Upper lobe of left lung (tissue), 6 donors: ENCODE data around the gene PRCP. TPM values are rescaled to one million over a fixed set of nuclear protein-coding genes. Genes with fewer than 3 reads are reported as not detected.
"Not testable (repeated sequence)": the region's sequence is repeated elsewhere in the genome, so short reads cannot be mapped to it uniquely, and the experiment has no call there.

Experiments
- ATAC-seq, 2 donors: fragments of 200-7000 bp; cut with Tn5 transposase; one replicate each; pipeline ENCODE4 v1.9.1; 2022; ENCODE audit warnings: mild to moderate bottlenecking in 2 of 2, moderate library complexity in 2 of 2; ENCODE audit not compliant: low FRiP score in 2 of 2
- DNase-seq, 2 donors: peaks; one replicate each; pipeline ENCODE4 v3.0.0-alpha.2; 2019 to 2020
- H3K27ac ChIP-seq, 4 donors: fragments of 200-600 bp; sonication (generic); one replicate each; pipeline ENCODE4 v1.5.1; 2016 to 2019
- H3K27me3 ChIP-seq, 4 donors: fragments of 200-600 bp; sonication (generic); one replicate each; pipeline ENCODE4 v1.5.1; 2017 to 2019
- H3K36me3 ChIP-seq, 4 donors: fragments of 200-600 bp; sonication (generic); one replicate each; pipeline ENCODE4 v1.5.1; 2016 to 2019
- H3K4me1 ChIP-seq, 4 donors: fragments of 200-600 bp; sonication (generic); one replicate each; pipeline ENCODE4 v1.5.1; 2018 to 2019
- H3K4me3 ChIP-seq, 4 donors: fragments of 200-600 bp; sonication (generic); one replicate each; pipeline ENCODE4 v1.5.1; 2017 to 2019; ENCODE audit warnings: mild to moderate bottlenecking in 2 of 4, moderate library complexity in 1 of 4
- H3K9me3 ChIP-seq, 4 donors: fragments of 200-600 bp; sonication (generic); one replicate each; pipeline ENCODE4 v1.5.1; 2018 to 2019
- EP300 ChIP-seq, 4 donors: sonication (generic); formaldehyde crosslinking; IDR thresholded peaks; one replicate each; pipeline ENCODE4 v1.5.1; 2017; ENCODE audit warnings: antibody characterized with exemption in 4 of 4, control low read depth in 2 of 4
- POLR2A ChIP-seq, 4 donors: fragments of 450-650 bp; IDR thresholded peaks; one replicate each; pipeline ENCODE4 v1.5.1; 2016 to 2017; ENCODE audit warnings: antibody characterized with exemption in 4 of 4, mild to moderate bottlenecking in 2 of 4
- POLR2AphosphoS5 ChIP-seq, 2 donors: sonication (generic); formaldehyde crosslinking; IDR thresholded peaks; one replicate each; pipeline ENCODE4 v1.5.1; 2017; ENCODE audit warnings: antibody characterized with exemption in 2 of 2
- WGBS, 2 donors: methylation state at CpG; one replicate each; pipeline ENCODE4 v1.1.5; 2017 to 2018; 5-methylcytosine and 5-hydroxymethylcytosine counted together
- total RNA-seq, 6 donors: library from RNA; depleted of rRNA in 4 of 6; stranded (reverse); fragments of >200 nt in 4 of 6; gene quantifications; one replicate each; pipeline versions ENCODE4 v1.1.0 to v1.2.1, GENCODE V29; 2016 to 2021
- TF ChIP-seq, protein P1 (sequence below), 6 experiments: fragments of 450-650 bp in 4 of 6; fragments of 200-600 bp in 2 of 6; sonication (generic) in 2 of 6; IDR thresholded peaks; one replicate each; pipeline ENCODE4 v1.5.1; 2016 to 2019; ENCODE audit warnings: antibody characterized with exemption in 6 of 6
- donor health status: DM: no; HTN: no; CAD: no; lungs with moderate emphysema.
- donor health status: DM: no; HTN: yes; CAD: no; lungs with severe emphysema.

PRCP gene
- total RNA-seq, 6 donors from 2014 or later = 11.5 to 84.5 (median 39.1) TPM

DNA sequence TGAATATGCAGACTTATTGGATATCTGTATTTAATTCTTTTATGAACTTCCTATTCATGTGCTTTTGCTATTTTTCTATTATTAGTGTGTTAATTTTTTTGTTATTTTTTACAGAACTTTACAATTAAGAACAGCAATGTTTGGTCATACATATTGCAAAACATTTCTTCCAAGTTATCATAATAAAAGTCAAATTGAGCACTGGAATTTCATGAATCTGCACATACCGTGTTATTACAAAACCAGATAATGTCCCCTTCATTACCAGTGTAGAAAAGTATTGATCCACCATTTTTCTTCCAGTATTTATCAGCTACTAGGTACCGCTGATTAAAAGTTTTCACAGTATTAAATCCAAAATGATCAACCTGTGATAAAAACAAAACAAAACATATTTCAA is 40.5 kb downstream of the PRCP start:
- no peak for ATAC-seq
- H3K27me3 ChIP-seq = no peaks in the 10 kb centered on the region
- 84 to 94% methylated on average over 2 of the region's 2 CpGs for WGBS, 2 donors
- H3K9me3 ChIP-seq = no peaks in the 10 kb centered on the region
- DNase-seq = no peak
- H3K4me1 ChIP-seq = peaks cover 0 to 12% (median 6%) of the 10 kb centered on the region in 4 donors
- no peak overlapping the region for H3K4me3 ChIP-seq
- no peak overlapping the region for H3K27ac ChIP-seq
- H3K36me3 ChIP-seq = no peaks in the 10 kb centered on the region
- no peak for TF ChIP-seq EP300 (IDR thresholded peaks at IDR 0.05)
- TF ChIP-seq POLR2A (IDR thresholded peaks at IDR 0.05) = no peak
- no peak for TF ChIP-seq POLR2AphosphoS5 (IDR thresholded peaks at IDR 0.05)
- TF ChIP-seq, protein P1, sequence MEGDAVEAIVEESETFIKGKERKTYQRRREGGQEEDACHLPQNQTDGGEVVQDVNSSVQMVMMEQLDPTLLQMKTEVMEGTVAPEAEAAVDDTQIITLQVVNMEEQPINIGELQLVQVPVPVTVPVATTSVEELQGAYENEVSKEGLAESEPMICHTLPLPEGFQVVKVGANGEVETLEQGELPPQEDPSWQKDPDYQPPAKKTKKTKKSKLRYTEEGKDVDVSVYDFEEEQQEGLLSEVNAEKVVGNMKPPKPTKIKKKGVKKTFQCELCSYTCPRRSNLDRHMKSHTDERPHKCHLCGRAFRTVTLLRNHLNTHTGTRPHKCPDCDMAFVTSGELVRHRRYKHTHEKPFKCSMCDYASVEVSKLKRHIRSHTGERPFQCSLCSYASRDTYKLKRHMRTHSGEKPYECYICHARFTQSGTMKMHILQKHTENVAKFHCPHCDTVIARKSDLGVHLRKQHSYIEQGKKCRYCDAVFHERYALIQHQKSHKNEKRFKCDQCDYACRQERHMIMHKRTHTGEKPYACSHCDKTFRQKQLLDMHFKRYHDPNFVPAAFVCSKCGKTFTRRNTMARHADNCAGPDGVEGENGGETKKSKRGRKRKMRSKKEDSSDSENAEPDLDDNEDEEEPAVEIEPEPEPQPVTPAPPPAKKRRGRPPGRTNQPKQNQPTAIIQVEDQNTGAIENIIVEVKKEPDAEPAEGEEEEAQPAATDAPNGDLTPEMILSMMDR (IDR thresholded peaks at IDR 0.05) = no peak

DNA sequence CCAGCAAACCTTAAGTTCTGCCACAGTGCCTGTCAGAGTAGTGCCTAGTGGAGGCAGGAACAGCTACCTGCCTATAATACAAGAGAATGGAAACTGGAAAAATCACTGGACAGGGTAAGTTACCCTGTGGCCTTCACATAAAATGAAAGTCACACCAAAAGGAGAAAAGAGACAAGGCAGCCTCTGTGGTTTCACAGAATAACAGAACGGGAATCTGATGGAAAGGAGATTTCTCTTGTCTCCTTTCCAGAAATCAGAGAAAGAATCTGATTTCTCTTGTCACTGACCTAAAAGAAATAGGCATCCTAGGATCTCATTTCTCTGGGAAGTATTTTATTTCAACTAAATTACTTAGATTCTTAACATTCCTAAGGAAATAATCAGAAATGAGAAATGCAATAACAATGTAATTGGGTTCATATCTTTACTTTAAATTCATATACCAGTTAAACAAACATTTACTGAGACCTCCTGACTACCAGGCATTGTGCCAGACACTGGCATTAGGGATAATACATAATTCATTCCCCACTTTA is 41.6 kb downstream of the PRCP start:
- TF ChIP-seq EP300 (IDR thresholded peaks at IDR 0.05) (no peak), POLR2AphosphoS5 (IDR thresholded peaks at IDR 0.05) (no peak), POLR2A (IDR thresholded peaks at IDR 0.05) (no peak)
- TF ChIP-seq, protein P1 (IDR thresholded peaks at IDR 0.05) = no peak
- peaks cover 0 to 9% (median under 1%) of the 10 kb centered on the region in 4 donors for H3K4me1 ChIP-seq
- no peaks in the 10 kb centered on the region for H3K27me3 ChIP-seq
- H3K27ac ChIP-seq = peak overlapping the region in 1 of 4 donors; percentile 55
- no peaks in the 10 kb centered on the region for H3K36me3 ChIP-seq
- DNase-seq = no peak
- no peak overlapping the region for H3K4me3 ChIP-seq
- 56 to 60% methylated on average over 1 of the region's 1 CpG for WGBS, 2 donors
- no peak for ATAC-seq
- H3K9me3 ChIP-seq = no peaks in the 10 kb centered on the region

DNA sequence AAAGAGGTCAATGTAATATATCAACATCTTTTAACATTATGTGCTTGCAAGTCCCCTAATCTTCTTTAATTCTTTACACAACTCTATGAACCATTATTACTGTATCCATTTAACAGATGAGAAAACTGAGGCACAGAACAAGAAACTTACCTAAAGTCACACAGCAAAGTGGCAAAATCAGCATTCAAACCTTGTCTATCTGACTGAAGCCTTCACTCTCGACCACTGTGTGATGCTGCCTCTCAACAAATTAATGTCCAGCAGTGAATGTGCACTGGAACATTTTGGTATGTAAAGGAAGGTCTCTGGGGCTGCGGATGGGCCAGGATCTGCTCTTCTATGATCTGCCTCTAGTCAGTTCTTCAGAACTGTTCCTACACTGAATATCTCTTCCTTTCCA is 42.1 kb downstream of the PRCP start:
- WGBS, 2 donors = 79 to 90% methylated on average over 2 of the region's 2 CpGs
- no peak overlapping the region for H3K4me3 ChIP-seq
- no peak for DNase-seq

DNA sequence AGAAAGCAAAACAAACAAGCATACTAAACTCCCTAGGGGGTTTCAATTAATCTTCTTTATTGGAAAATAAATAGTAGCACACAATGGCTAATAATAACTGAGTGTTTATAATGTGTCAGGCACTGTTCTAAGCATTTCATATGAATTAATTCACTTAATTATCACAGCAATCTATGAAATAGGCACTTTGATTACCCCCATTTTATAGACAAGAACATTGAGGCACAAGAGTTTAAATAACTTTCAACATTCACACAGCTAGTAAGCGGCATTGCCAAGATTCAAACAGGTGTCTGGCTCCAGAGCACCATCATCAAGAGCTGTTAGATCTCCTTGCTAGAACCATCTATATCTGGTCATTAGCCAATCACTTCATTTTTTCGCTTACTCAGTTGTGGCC is 43.1 kb downstream of the PRCP start:
- TF ChIP-seq, protein P1 (IDR thresholded peaks at IDR 0.05) = no peak
- no peak for TF ChIP-seq POLR2AphosphoS5 (IDR thresholded peaks at IDR 0.05)
- TF ChIP-seq POLR2A (IDR thresholded peaks at IDR 0.05) = no peak
- no peak for TF ChIP-seq EP300 (IDR thresholded peaks at IDR 0.05)
- Histone ChIP-seq H3K27me3 (no peaks in the 10 kb centered on the region), H3K4me1 (peaks cover 0 to 9% (median 0%) of the 10 kb centered on the region in 4 donors), H3K9me3 (no peaks in the 10 kb centered on the region), H3K4me3 (no peak overlapping the region), H3K27ac (no peak overlapping the region), H3K36me3 (no peaks in the 10 kb centered on the region)
- no peak for DNase-seq
- no peak for ATAC-seq
- WGBS, 2 donors = 97 to 100% methylated on average over 2 of the region's 2 CpGs

More for the DNA sequence above, 42.1 kb downstream of the PRCP start:
- no peak for TF ChIP-seq POLR2AphosphoS5 (IDR thresholded peaks at IDR 0.05)
- TF ChIP-seq, protein P1 (IDR thresholded peaks at IDR 0.05) = no peak
- no peak for TF ChIP-seq POLR2A (IDR thresholded peaks at IDR 0.05)
- TF ChIP-seq EP300 (IDR thresholded peaks at IDR 0.05) = no peak
- H3K4me1 ChIP-seq = peaks cover 0 to 9% (median 0%) of the 10 kb centered on the region in 4 donors
- ATAC-seq = no peak
- H3K27ac ChIP-seq = peak overlapping the region in 1 of 4 donors; percentile 55
- H3K27me3 ChIP-seq = no peaks in the 10 kb centered on the region
- H3K36me3 ChIP-seq = no peaks in the 10 kb centered on the region
- no peaks in the 10 kb centered on the region for H3K9me3 ChIP-seq

DNA sequence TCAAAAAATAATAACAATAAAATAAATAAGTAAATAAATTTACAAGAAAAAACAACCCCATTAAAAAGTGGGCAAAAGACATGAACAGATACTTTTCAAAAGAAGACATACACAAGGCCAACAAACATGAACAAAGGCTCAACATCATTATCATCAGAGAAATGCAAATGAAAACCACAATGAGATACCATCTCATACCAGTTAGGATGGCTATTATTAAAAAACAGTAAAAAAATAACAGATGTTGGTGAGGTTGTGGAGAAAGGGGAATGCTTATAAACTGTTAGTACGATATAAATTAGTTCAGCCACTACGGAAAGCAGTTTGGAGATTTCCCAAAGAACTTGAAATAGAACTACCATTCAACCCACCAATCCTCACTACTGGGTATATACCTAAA is 44.6 kb downstream of the PRCP start:
- 97 to 98% methylated on average over 2 of the region's 2 CpGs for WGBS, 2 donors
- no peak overlapping the region for H3K27ac ChIP-seq
- H3K9me3 ChIP-seq = no peaks in the 10 kb centered on the region
- H3K36me3 ChIP-seq = no peaks in the 10 kb centered on the region
- H3K4me1 ChIP-seq = peaks cover 0 to 9% (median 0%) of the 10 kb centered on the region in 4 donors
- no peak overlapping the region for H3K4me3 ChIP-seq
- TF ChIP-seq POLR2AphosphoS5 (IDR thresholded peaks at IDR 0.05) (no peak), POLR2A (IDR thresholded peaks at IDR 0.05) (no peak), EP300 (IDR thresholded peaks at IDR 0.05) (no peak)
- TF ChIP-seq, protein P1 (IDR thresholded peaks at IDR 0.05) = no peak
- no peak for ATAC-seq
- DNase-seq = no peak
- no peaks in the 10 kb centered on the region for H3K27me3 ChIP-seq

DNA sequence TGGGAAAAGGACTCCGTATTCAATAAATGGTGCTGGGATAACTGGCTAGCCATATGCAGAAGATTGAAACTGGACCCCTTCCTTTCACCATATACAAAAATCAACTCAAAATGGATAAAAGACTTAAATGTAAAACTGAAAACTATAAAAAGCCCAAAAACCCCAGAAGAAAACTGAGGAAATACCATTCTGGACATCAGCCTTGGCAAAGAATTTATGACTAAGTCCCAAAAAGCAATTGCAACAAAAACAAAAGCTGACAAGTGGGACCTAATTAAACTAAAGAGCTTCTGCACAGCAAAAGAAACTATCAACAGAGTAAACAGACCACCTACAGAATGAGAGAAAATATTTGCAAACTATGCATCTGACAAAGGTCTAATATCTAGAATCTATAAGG is 45.3 kb downstream of the PRCP start:
- H3K36me3 ChIP-seq, ATAC-seq, H3K9me3 ChIP-seq, H3K4me1 ChIP-seq, H3K4me3 ChIP-seq, DNase-seq, H3K27ac ChIP-seq, H3K27me3 ChIP-seq: not testable (repeated sequence)
- 100% methylated on average over 1 of the region's 1 CpG for WGBS, 2 donors
